H9 (cell line): ENCODE results near the gene LAMB4. TPM values are rescaled to one million over a fixed set of nuclear protein-coding genes. Genes with fewer than 3 reads are reported as not detected.

Source experiments
- DNase-seq: peaks from one replicate; pipeline ENCODE4 v3.0.0-alpha.2; 2017
- H2AFZ ChIP-seq: one replicate; pipeline ENCODE4 v1.6.1; 2013; ENCODE audit warnings: mild to moderate bottlenecking, low read length, control low read depth, moderate library complexity
- H2AK5ac ChIP-seq: 2 replicates; pipeline ENCODE4 v1.6.1; 2013; ENCODE audit warnings: low read length, control low read depth, mixed read lengths; ENCODE audit not compliant: insufficient read length
- H2BK120ac ChIP-seq: one replicate; pipeline ENCODE4 v1.6.1; 2013; ENCODE audit warnings: low read depth, mild to moderate bottlenecking, low read length, control low read depth, inconsistent platforms; ENCODE audit not compliant: poor library complexity, severe bottlenecking
- H2BK12ac ChIP-seq: 2 replicates; pipeline ENCODE4 v1.6.1; 2013; ENCODE audit warnings: low read length, control low read depth, mixed read lengths, low read depth; ENCODE audit not compliant: insufficient read length
- H2BK15ac ChIP-seq: 2 replicates; pipeline ENCODE4 v1.6.1; 2013; ENCODE audit warnings: low read depth, low read length, control low read depth
- H2BK20ac ChIP-seq: one replicate; pipeline ENCODE4 v1.6.1; 2013; ENCODE audit warnings: low read depth, mild to moderate bottlenecking, low read length, control low read depth, inconsistent platforms; ENCODE audit not compliant: poor library complexity, severe bottlenecking
- H2BK5ac ChIP-seq: 2 replicates; pipeline ENCODE4 v1.6.1; 2013; ENCODE audit warnings: low read length, control low read depth, mixed read lengths; ENCODE audit not compliant: insufficient read length
- H3K14ac ChIP-seq: 2 replicates; pipeline ENCODE4 v1.6.1; 2013; ENCODE audit warnings: low read length, control low read depth; ENCODE audit not compliant: insufficient read depth
- H3K18ac ChIP-seq: 2 replicates; pipeline ENCODE4 v1.6.1; 2013; ENCODE audit warnings: low read depth, mild to moderate bottlenecking, mixed read lengths, low read length, control low read depth; ENCODE audit not compliant: insufficient read length
- H3K23ac ChIP-seq: 2 replicates; pipeline ENCODE4 v1.6.1; 2013; ENCODE audit warnings: low read length, control low read depth, mixed read lengths, low read depth; ENCODE audit not compliant: insufficient read length
- H3K23me2 ChIP-seq: 2 replicates; pipeline ENCODE4 v1.6.1; 2013; ENCODE audit warnings: low read depth, mild to moderate bottlenecking, mixed read lengths, low read length, control low read depth; ENCODE audit not compliant: insufficient read length, poor library complexity, severe bottlenecking
- H3K27ac ChIP-seq: 2 replicates; pipeline ENCODE4 v1.5.1; 2013; ENCODE audit warnings: low read length, control low read depth, mixed read lengths, low read depth; ENCODE audit not compliant: insufficient read length
- H3K27me3 ChIP-seq: 2 replicates; pipeline ENCODE4 v1.6.1; 2013; ENCODE audit warnings: low read length, control low read depth, inconsistent platforms; ENCODE audit not compliant: insufficient read depth
- H3K4ac ChIP-seq: 2 replicates; pipeline ENCODE4 v1.6.1; 2013; ENCODE audit warnings: low read depth, mild to moderate bottlenecking, control low read depth, inconsistent platforms, low read length, moderate library complexity
- H3K4me1 ChIP-seq: 2 replicates; pipeline ENCODE4 v1.6.1; 2013; ENCODE audit warnings: low read length, control low read depth, inconsistent platforms; ENCODE audit not compliant: insufficient read depth
- H3K4me2 ChIP-seq: 2 replicates; pipeline ENCODE4 v1.6.1; 2013; ENCODE audit warnings: low read length, control low read depth, mixed read lengths; ENCODE audit not compliant: insufficient read length, insufficient read depth
- H3K56ac ChIP-seq: 2 replicates; pipeline ENCODE4 v1.6.1; 2013; ENCODE audit warnings: low read depth, mild to moderate bottlenecking, mixed read lengths, low read length, control low read depth; ENCODE audit not compliant: insufficient read length
- H3K79me1 ChIP-seq: 2 replicates; pipeline ENCODE4 v1.6.1; 2013; ENCODE audit warnings: low read depth, mild to moderate bottlenecking, moderate library complexity, low read length, control low read depth, inconsistent platforms; ENCODE audit not compliant: insufficient read depth, poor library complexity, severe bottlenecking
- H3K79me2 ChIP-seq: 2 replicates; pipeline ENCODE4 v1.6.1; 2013; ENCODE audit warnings: low read length, control low read depth, inconsistent platforms; ENCODE audit not compliant: insufficient read depth
- H3K9ac ChIP-seq: 2 replicates; pipeline ENCODE4 v1.6.1; 2013; ENCODE audit warnings: low read length, control low read depth, mixed read lengths; ENCODE audit not compliant: insufficient read length; ENCODE audit errors: extremely low read depth
- H3K9me3 ChIP-seq: one replicate; pipeline ENCODE4 v1.6.1; 2013; ENCODE audit warnings: low read depth, low read length, inconsistent platforms; ENCODE audit not compliant: control insufficient read depth
- H3T11ph ChIP-seq: one replicate; pipeline ENCODE4 v1.6.1; 2013; ENCODE audit warnings: mild to moderate bottlenecking, low read length, control low read depth, inconsistent platforms
- H4K20me1 ChIP-seq: one replicate; pipeline ENCODE4 v1.6.1; 2013; ENCODE audit not compliant: control insufficient read depth, insufficient read length, insufficient read depth
- H4K5ac ChIP-seq: 2 replicates; pipeline ENCODE4 v1.6.1; 2013; ENCODE audit warnings: low read depth, mild to moderate bottlenecking, mixed read lengths, low read length, control low read depth; ENCODE audit not compliant: insufficient read length
- H4K8ac ChIP-seq: replicated peaks from 2 replicates; pipeline ENCODE4 v1.6.1; 2013; ENCODE audit warnings: low read length, control low read depth, mixed read lengths, low read depth; ENCODE audit not compliant: insufficient read length
- H4K91ac ChIP-seq: 2 replicates; pipeline ENCODE4 v1.6.1; 2013; ENCODE audit warnings: low read depth, mild to moderate bottlenecking, moderate library complexity, mixed read lengths, low read length, control low read depth; ENCODE audit not compliant: insufficient read length
- H3K27ac Mint-ChIP-seq, 3 experiments: 2 replicates in 2 of 3; 3 replicates in 1 of 3; pipeline ENCODE4 v1.8.0; 2020 to 2021; ENCODE audit warnings: mixed read lengths in 3 of 3, mild to moderate bottlenecking in 1 of 3, moderate library complexity in 1 of 3
- H3K27me3 Mint-ChIP-seq: 2 replicates; pipeline ENCODE4 v1.8.0; 2021; ENCODE audit warnings: low read depth, mild to moderate bottlenecking, moderate library complexity, mixed read lengths
- H3K36me3 Mint-ChIP-seq, 3 experiments: 2 replicates in 2 of 3; 3 replicates in 1 of 3; pipeline ENCODE4 v1.8.0; 2020 to 2021; ENCODE audit warnings: low read depth in 3 of 3, mixed read lengths in 3 of 3; ENCODE audit not compliant: insufficient read depth in 1 of 3
- H3K4me1 Mint-ChIP-seq, 2 experiments: 2 replicates each; pipeline ENCODE4 v1.8.0; 2020; ENCODE audit warnings: mixed read lengths in 2 of 2
- H3K4me3 Mint-ChIP-seq, 2 experiments: 2 replicates in 1 of 2; 3 replicates in 1 of 2; pipeline ENCODE4 v1.8.0; 2020 to 2021; ENCODE audit warnings: mild to moderate bottlenecking in 2 of 2, mixed read lengths in 2 of 2, moderate library complexity in 1 of 2
- H3K9me3 Mint-ChIP-seq, 2 experiments: 2 replicates in 1 of 2; 3 replicates in 1 of 2; pipeline ENCODE4 v1.8.0; 2020; ENCODE audit warnings: mild to moderate bottlenecking in 2 of 2, mixed read lengths in 2 of 2, moderate library complexity in 1 of 2
- WGBS: extraction: QIAGEN DNeasy Blood & Tissue Kit; methylation state at CpG from one replicate; pipeline ENCODE4 v1.1.7; 2013; ENCODE audit warnings: missing lambda C conversion rate, low lambda C conversion rate, mixed read lengths; ENCODE audit not compliant: insufficient read length; ENCODE audit errors: extremely low coverage; 5-methylcytosine and 5-hydroxymethylcytosine counted together
- total RNA-seq: library from RNA; stranded (reverse); gene quantifications from 2 replicates; pipeline ENCODE4 v1.2.1, GENCODE V29; 2021
- TF ChIP-seq, protein P1 (sequence below): fragments of 200-600 bp; sonication (generic); conservative IDR thresholded peaks from 3 replicates; pipeline ENCODE4 v1.8.0; 2021; ENCODE audit warnings: antibody characterized with exemption, mild to moderate bottlenecking

Gene LAMB4
- total RNA-seq, 1 experiment from 2014 or later, result not detected

GRCh38 chr7:108000875-108001763 lies 129.0 kb downstream of the LAMB4 start:
- no peak overlapping the region for H2AFZ ChIP-seq
- H3K4me1 Mint-ChIP-seq, result peaks cover 24 to 28% of the 10 kb centered on the region in 2 experiments

More at GRCh38 chr7:108000875-108001763, 129.0 kb downstream of the LAMB4 start:
- no peak overlapping the region for H3T11ph ChIP-seq
- H2BK20ac ChIP-seq, result no peak overlapping the region
- TF ChIP-seq, protein P1, sequence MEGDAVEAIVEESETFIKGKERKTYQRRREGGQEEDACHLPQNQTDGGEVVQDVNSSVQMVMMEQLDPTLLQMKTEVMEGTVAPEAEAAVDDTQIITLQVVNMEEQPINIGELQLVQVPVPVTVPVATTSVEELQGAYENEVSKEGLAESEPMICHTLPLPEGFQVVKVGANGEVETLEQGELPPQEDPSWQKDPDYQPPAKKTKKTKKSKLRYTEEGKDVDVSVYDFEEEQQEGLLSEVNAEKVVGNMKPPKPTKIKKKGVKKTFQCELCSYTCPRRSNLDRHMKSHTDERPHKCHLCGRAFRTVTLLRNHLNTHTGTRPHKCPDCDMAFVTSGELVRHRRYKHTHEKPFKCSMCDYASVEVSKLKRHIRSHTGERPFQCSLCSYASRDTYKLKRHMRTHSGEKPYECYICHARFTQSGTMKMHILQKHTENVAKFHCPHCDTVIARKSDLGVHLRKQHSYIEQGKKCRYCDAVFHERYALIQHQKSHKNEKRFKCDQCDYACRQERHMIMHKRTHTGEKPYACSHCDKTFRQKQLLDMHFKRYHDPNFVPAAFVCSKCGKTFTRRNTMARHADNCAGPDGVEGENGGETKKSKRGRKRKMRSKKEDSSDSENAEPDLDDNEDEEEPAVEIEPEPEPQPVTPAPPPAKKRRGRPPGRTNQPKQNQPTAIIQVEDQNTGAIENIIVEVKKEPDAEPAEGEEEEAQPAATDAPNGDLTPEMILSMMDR, result peak; percentile 53; the same call in 2 of the 3 replicates
- no peaks in the 10 kb centered on the region for H3K79me1 ChIP-seq
- H3K9me3 ChIP-seq, result no peaks in the 10 kb centered on the region
- H3K4me2 ChIP-seq, result peak overlapping the region; percentile 79
- no peak overlapping the region for H2BK5ac ChIP-seq
- H2AK5ac ChIP-seq, result no peak overlapping the region
- H3K4me3 Mint-ChIP-seq, result peak overlapping the region; percentile 82 to 88
- no peak overlapping the region for H3K14ac ChIP-seq
- no peak overlapping the region for H4K8ac ChIP-seq
- WGBS, result no CpG with 5 or more reads among the region's 37 CpGs
- H2BK12ac ChIP-seq, result no peak overlapping the region
- peaks cover 44% of the 10 kb centered on the region for H3K27me3 ChIP-seq
- no peak overlapping the region for H4K91ac ChIP-seq
- no peak overlapping the region for H3K18ac ChIP-seq
- no peak overlapping the region for H3K56ac ChIP-seq
- peaks cover 16% of the 10 kb centered on the region for H3K23me2 ChIP-seq
- H4K5ac ChIP-seq, result no peak overlapping the region
- no peaks in the 10 kb centered on the region for H4K20me1 ChIP-seq
- no peak overlapping the region for H3K27ac ChIP-seq
- H3K27ac Mint-ChIP-seq, result no peak overlapping the region; a peak in 1 of 7 replicates
- no peaks in the 10 kb centered on the region; a peak in 2 of 5 replicates for H3K9me3 Mint-ChIP-seq
- H3K4me1 ChIP-seq, result no peaks in the 10 kb centered on the region; the same call in 1 of the 2 replicates
- H3K79me2 ChIP-seq, result no peaks in the 10 kb centered on the region
- peak; percentile 85 for DNase-seq
- no peak overlapping the region for H2BK120ac ChIP-seq
- no peak overlapping the region for H3K4ac ChIP-seq
- no peak overlapping the region for H3K23ac ChIP-seq
- H3K27me3 Mint-ChIP-seq, result peaks cover 50% of the 10 kb centered on the region
- H2BK15ac ChIP-seq, result no peak overlapping the region
- H3K36me3 Mint-ChIP-seq, result peaks cover 4 to 31% (median 14%) of the 10 kb centered on the region in 3 experiments
- no peak overlapping the region for H3K9ac ChIP-seq
